ENCODE results near the gene KIFC3. TPM values are rescaled to one million over a fixed set of nuclear protein-coding genes. Genes with fewer than 3 reads are reported as not detected.

KIFC3 gene
- total RNA-seq, 2 experiments from 2014 or later, result not detected

DNA sequence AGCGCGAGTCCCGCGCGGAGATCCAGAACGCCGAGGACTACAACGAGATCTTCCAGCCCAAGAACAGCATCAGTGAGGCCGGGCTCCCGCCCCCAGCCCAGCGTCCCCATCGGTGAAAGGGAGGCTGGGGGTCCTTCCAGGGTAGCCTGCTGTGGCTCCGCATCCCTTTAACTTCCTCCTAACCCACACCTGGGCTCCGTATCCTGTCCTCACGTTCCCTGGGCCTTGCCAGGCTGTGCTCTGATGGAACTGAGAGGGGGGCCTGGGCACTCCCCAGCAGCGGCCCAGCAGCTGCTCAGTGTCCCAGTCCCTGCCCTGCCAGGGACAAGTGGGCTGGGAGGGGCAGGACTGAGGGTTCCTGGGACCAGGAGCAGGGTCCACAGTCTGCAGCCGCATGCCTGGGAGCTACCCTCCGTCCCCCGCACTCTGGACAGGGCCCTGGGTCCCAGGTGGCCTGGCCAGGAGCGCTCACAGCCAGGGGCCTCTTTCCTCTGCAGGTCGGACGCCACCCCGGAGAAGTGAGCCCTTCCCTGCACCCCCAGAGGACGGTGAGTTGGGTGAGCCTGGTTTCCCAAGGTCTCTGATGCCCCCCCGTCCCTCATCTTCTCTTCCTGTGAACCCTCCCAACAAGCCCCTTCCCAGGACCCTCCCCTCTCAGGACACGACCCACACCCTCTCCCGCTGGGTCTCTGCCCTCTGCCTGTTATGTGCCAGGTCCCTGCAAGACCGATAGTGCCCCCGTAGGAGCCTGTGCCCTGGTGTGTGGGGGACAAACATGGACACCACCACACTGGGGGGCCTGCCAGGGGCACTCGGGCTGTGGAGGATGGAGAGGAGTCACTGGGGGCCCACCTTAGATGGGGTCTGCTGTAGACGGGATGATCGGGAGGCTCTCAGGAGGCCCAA lies 48.6 kb downstream of the KIFC3 start:
- ChIA-PET POLR2A (no interaction called here), CTCF (no interaction called here)
- Histone ChIP-seq H3K27ac (ENCODE audit: low read depth in 1 of 2, low read length in 2 of 2) (no peak overlapping the region), H3K9me3 (ENCODE audit: control insufficient read depth in 1 of 2, insufficient read depth in 1 of 2, low read length in 2 of 2) (no peaks in the 10 kb centered on the region), H3K4me3 (ENCODE audit: low read length) (no peak overlapping the region), H3K36me3 (ENCODE audit: insufficient read depth, low read length) (peaks cover 9% of the 10 kb centered on the region), H3K4me1 (ENCODE audit: insufficient read depth, low read length) (peaks cover 15% of the 10 kb centered on the region), H3K27me3 (ENCODE audit: control insufficient read depth in 1 of 2, insufficient read depth in 2 of 2, low read length in 2 of 2) (no peaks in the 10 kb centered on the region)
- no peaks in the 10 kb centered on the region for H3K4me1 Mint-ChIP-seq (ENCODE audit: low read depth)
- H3K27me3 Mint-ChIP-seq, result no peaks in the 10 kb centered on the region
- intact Hi-C loops (cut with DNase I, micrococcal nuclease), result loop anchor here in 1 of 2 experiments (10.0 kb wide), 1 partner anchor 111 kb away; no protein-coding TSS in a partner anchor
- ATAC-seq (ENCODE audit: poor library complexity), result no peak
- no peak overlapping the region for H3K27ac Mint-ChIP-seq
- DNase-seq, result no peak
- no peaks in the 10 kb centered on the region for H3K9me3 Mint-ChIP-seq
- peaks cover 11% of the 10 kb centered on the region for H3K36me3 Mint-ChIP-seq (ENCODE audit: low read depth)
- TF ChIP-seq, protein P1, sequence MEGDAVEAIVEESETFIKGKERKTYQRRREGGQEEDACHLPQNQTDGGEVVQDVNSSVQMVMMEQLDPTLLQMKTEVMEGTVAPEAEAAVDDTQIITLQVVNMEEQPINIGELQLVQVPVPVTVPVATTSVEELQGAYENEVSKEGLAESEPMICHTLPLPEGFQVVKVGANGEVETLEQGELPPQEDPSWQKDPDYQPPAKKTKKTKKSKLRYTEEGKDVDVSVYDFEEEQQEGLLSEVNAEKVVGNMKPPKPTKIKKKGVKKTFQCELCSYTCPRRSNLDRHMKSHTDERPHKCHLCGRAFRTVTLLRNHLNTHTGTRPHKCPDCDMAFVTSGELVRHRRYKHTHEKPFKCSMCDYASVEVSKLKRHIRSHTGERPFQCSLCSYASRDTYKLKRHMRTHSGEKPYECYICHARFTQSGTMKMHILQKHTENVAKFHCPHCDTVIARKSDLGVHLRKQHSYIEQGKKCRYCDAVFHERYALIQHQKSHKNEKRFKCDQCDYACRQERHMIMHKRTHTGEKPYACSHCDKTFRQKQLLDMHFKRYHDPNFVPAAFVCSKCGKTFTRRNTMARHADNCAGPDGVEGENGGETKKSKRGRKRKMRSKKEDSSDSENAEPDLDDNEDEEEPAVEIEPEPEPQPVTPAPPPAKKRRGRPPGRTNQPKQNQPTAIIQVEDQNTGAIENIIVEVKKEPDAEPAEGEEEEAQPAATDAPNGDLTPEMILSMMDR (IDR thresholded peaks at IDR 0.05), result no peak
- H3K4me3 Mint-ChIP-seq, result no peak overlapping the region

DNA sequence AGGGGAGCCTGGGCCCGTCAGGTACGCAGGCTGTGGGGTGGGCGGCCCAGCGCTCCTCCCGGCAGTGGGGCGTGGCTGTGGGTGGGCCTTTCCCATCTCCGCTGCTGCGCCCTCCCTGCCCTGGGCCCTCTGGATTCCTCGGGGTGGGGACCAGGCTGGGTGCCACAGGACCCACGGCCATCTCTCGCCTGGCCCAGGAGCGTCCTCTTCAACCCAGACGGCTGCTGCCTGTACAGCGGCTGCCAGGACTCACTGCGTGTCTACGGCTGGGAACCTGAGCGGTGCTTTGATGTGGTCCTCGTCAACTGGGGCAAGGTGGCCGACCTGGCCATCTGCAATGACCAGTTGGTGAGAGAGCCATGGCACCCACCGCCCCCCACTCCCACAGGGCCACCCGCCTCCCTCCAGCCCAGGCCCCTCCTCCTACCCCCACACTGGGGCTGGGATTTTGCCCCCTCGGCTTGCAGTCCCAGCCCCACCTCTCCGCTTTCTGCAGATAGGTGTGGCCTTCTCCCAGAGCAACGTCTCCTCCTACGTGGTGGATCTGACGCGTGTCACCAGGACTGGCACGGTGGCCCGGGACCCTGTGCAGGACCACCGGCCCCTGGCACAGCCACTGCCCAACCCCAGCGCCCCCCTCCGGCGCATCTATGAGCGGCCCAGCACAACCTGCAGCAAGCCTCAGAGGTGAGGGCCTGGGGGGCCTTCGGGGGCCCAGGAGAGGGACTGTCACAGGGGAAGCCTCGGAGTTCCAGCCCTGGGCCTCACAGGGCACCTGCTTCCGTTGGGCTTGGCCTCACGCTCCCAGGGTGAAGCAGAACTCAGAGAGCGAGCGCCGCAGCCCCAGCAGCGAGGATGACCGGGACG lies 49.5 kb downstream of the KIFC3 start:
- H3K9me3 ChIP-seq (ENCODE audit: control insufficient read depth in 1 of 2, insufficient read depth in 1 of 2, low read length in 2 of 2), result no peaks in the 10 kb centered on the region
- no peak for DNase-seq
- H3K4me3 ChIP-seq (ENCODE audit: low read length), result no peak overlapping the region
- H3K27ac Mint-ChIP-seq, result no peak overlapping the region
- H3K27me3 Mint-ChIP-seq, result no peaks in the 10 kb centered on the region
- TF ChIP-seq, protein P1 (IDR thresholded peaks at IDR 0.05), result no peak
- peaks cover 8% of the 10 kb centered on the region for H3K4me1 ChIP-seq (ENCODE audit: insufficient read depth, low read length)
- no peak overlapping the region for H3K4me3 Mint-ChIP-seq
- POLR2A ChIA-PET, result no interaction called here
- H3K36me3 ChIP-seq (ENCODE audit: insufficient read depth, low read length), result peaks cover 9% of the 10 kb centered on the region
- ATAC-seq (ENCODE audit: poor library complexity), result no peak
- peaks cover 11% of the 10 kb centered on the region for H3K36me3 Mint-ChIP-seq (ENCODE audit: low read depth)
- intact Hi-C loops (cut with DNase I, micrococcal nuclease), result loop anchor here in 1 of 2 experiments (10.0 kb wide), 1 partner anchor 112 kb away; no protein-coding TSS in a partner anchor
- H3K27ac ChIP-seq (ENCODE audit: low read depth in 1 of 2, low read length in 2 of 2), result no peak overlapping the region
- CTCF ChIA-PET, result no interaction called here
- H3K27me3 ChIP-seq (ENCODE audit: control insufficient read depth in 1 of 2, insufficient read depth in 2 of 2, low read length in 2 of 2), result no peaks in the 10 kb centered on the region
- no peaks in the 10 kb centered on the region for H3K9me3 Mint-ChIP-seq
- H3K4me1 Mint-ChIP-seq (ENCODE audit: low read depth), result no peaks in the 10 kb centered on the region

DNA sequence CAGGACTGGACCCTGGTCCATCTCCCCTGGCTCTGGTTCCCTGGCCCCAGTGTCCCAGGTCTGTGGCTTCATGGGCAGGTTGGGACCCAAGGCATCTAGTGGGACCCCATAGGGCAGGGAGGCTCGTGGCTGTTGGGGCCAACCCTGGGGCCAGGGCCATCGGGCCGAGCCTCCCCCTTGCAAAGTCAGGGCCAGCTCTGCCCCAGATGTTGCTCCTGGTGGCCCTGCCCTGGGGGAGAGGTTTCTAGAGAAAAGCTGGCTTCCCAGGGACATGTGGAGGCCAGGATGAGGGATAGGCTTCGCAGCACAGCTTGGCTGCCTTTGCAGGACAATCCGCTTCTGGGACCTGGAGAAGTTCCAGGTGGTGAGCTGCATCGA lies 50.1 kb downstream of the KIFC3 start:
- H3K4me1 Mint-ChIP-seq (ENCODE audit: low read depth), result no peaks in the 10 kb centered on the region
- Histone ChIP-seq H3K9me3 (ENCODE audit: control insufficient read depth in 1 of 2, insufficient read depth in 1 of 2, low read length in 2 of 2) (no peaks in the 10 kb centered on the region), H3K36me3 (ENCODE audit: insufficient read depth, low read length) (peaks cover 15% of the 10 kb centered on the region), H3K27ac (ENCODE audit: low read depth in 1 of 2, low read length in 2 of 2) (no peak overlapping the region), H3K4me1 (ENCODE audit: insufficient read depth, low read length) (peaks cover 3% of the 10 kb centered on the region), H3K27me3 (ENCODE audit: control insufficient read depth in 1 of 2, insufficient read depth in 2 of 2, low read length in 2 of 2) (no peaks in the 10 kb centered on the region), H3K4me3 (ENCODE audit: low read length) (no peak overlapping the region)
- no peaks in the 10 kb centered on the region for H3K27me3 Mint-ChIP-seq
- no peak for DNase-seq
- TF ChIP-seq, protein P1 (IDR thresholded peaks at IDR 0.05), result no peak
- ChIA-PET POLR2A (no interaction called here), CTCF (no interaction called here)
- no peak overlapping the region for H3K27ac Mint-ChIP-seq
- no peaks in the 10 kb centered on the region for H3K9me3 Mint-ChIP-seq
- H3K4me3 Mint-ChIP-seq, result no peak overlapping the region
- no peak for ATAC-seq (ENCODE audit: poor library complexity)
- intact Hi-C loops (cut with DNase I, micrococcal nuclease), result loop anchor here in 1 of 2 experiments (10.0 kb wide), 1 partner anchor 113 kb away; no protein-coding TSS in a partner anchor
- peaks cover 11% of the 10 kb centered on the region for H3K36me3 Mint-ChIP-seq (ENCODE audit: low read depth)

All from CD4-positive, alpha-beta T cell (primary cell).